Right lobe of liver (tissue), 4 donors: ENCODE measurements around the gene CEP44.

Source experiments
- POLR2A ChIP-seq: fragments of 450-650 bp; IDR thresholded peaks from one replicate; pipeline ENCODE4 v1.6.1; 2017; ENCODE audit warnings: antibody characterized with exemption, mild to moderate bottlenecking
- TF ChIP-seq, protein P1 (sequence below), 4 donors: fragments of 200-600 bp in 3 of 4; fragments of 450-650 bp in 1 of 4; IDR thresholded peaks; one replicate each; pipeline versions ENCODE4 v1.5.1 to v1.8.0; 2016 to 2022; ENCODE audit warnings: antibody characterized with exemption in 4 of 4, mild to moderate bottlenecking in 2 of 4
- donor health status: DM: no; HTN: no; CAD: no.
- donor health status: DM: no; HTN: no; CAD: no.
- donor health status: DM: no; HTN: yes; CAD: no.

DNA sequence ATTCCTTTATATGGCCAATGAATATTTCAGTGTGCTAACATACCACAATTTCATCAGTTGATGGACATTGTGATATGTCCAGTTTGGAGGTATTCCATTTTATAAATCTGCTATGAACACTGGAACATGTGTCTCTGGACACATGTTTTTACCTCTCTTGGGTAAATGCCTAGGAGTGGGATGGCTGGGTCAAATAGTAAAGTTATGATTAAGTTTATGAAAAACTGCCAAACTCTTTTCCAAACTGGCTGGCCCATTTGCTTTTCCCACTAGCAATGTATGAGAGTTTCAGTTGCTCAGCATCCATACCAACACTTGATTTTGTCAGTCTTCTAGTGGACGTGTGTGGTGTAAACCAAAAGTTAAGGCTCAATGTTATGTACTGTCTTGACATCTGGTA lies 40.5 kb downstream of the CEP44 start:
- TF ChIP-seq, protein P1, sequence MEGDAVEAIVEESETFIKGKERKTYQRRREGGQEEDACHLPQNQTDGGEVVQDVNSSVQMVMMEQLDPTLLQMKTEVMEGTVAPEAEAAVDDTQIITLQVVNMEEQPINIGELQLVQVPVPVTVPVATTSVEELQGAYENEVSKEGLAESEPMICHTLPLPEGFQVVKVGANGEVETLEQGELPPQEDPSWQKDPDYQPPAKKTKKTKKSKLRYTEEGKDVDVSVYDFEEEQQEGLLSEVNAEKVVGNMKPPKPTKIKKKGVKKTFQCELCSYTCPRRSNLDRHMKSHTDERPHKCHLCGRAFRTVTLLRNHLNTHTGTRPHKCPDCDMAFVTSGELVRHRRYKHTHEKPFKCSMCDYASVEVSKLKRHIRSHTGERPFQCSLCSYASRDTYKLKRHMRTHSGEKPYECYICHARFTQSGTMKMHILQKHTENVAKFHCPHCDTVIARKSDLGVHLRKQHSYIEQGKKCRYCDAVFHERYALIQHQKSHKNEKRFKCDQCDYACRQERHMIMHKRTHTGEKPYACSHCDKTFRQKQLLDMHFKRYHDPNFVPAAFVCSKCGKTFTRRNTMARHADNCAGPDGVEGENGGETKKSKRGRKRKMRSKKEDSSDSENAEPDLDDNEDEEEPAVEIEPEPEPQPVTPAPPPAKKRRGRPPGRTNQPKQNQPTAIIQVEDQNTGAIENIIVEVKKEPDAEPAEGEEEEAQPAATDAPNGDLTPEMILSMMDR (IDR thresholded peaks at IDR 0.05) = no peak
- no peak for TF ChIP-seq POLR2A
